ENCODE results near the gene ADGRE3.

ADGRE3 gene, protein sequence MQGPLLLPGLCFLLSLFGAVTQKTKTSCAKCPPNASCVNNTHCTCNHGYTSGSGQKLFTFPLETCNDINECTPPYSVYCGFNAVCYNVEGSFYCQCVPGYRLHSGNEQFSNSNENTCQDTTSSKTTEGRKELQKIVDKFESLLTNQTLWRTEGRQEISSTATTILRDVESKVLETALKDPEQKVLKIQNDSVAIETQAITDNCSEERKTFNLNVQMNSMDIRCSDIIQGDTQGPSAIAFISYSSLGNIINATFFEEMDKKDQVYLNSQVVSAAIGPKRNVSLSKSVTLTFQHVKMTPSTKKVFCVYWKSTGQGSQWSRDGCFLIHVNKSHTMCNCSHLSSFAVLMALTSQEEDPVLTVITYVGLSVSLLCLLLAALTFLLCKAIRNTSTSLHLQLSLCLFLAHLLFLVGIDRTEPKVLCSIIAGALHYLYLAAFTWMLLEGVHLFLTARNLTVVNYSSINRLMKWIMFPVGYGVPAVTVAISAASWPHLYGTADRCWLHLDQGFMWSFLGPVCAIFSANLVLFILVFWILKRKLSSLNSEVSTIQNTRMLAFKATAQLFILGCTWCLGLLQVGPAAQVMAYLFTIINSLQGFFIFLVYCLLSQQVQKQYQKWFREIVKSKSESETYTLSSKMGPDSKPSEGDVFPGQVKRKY

DNA sequence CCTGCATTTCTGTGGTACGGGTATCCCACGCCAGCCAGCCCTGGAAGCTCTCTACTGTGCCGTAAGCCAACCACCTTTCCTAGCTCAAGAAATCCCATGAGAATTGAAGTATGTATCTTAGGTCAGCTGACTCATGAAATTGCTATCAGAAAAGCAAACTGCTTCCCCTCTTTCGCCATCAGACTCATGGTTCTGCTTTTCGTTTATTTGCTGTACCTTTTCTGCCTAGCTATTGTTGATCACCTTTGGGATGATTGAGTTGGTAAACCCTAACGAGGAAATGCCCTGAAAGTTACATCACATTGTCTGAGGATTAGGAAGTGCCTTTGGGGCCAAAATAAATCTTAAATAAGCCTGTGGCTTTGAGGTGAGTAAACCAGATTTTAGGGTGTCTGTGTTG lies at the start of gene ADGRE3:
Gene ADGRE3, minus strand, starts transcription at position 81 of the 400 bp plus-strand sequence. Its CDS starts 74 bp downstream, at position 7.
- no peak for DNase-seq

DNA sequence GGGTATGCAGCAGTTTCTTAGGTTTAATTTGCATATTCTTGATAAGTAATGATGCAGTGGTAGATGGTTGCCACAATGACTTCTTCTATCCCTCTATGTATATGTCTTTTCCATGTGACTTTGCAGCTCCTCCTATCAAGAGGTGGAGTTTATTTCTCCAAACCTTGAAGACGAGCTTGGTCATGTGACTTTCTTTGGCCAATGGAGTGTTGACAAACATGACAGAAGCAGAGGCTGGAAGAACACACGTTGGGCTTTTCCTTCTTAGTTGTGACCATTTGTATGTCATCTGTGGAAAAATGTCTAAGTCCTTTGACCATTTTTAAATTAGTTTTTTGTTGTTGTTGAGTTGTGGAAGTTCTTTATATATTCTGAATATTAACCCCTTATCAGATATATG lies 47.5 kb upstream of the ADGRE3 start:
- DNase-seq: no peak

GRCh38 chr19:14719162-14719561 lies 44.5 kb upstream of the ADGRE3 start:
- DNase-seq: no peak

- no peak for DNase-seq
These were observed 44.0 kb upstream of the ADGRE3 start for GRCh38 chr19:14718522-14719116.

GRCh38 chr19:14715841-14716240 lies 41.2 kb upstream of the ADGRE3 start:
- no peak for DNase-seq

DNA sequence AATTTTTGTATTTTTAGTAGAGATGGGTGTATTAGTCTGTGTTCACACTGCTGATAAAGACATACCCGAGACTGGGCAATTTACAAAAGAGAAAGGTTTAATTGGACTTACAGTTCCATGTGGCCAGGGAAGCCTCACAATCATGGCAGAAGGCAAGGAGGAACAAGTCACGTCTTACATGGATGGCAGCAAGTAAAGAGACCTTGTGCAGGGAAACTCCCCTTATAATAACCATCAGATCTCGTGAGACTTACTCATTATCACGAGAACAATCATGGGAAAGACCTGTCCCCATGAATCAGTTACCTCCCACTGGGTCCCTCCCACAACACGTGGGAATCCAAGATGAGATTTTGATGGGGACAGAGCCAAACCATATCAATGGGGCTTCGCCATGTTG lies 29.8 kb upstream of the ADGRE3 start:
- no peak for DNase-seq

GRCh38 chr19:14703833-14704232 lies 29.2 kb upstream of the ADGRE3 start:
- DNase-seq: no peak

- DNase-seq: no peak
These were observed 26.2 kb upstream of the ADGRE3 start for GRCh38 chr19:14700711-14701375.

DNA sequence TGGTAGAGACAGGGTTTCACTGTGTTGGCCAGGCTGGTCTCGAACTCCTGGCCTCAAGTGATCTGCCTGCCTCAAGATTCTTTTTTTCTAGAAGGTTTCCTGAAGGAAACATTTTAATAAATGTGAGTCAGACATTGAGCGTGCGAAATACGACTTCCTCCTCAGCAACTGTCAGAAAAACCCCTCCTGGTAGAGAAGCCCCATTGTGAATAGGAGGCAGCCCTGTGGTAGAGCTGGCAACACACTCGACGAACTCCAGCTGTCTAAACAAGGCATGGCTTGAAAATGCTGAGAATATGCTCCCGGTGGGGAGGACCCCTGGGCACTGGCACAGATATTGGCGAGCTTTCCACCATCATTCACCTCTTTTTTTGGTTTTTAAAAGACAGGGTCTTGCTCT lies 25.0 kb upstream of the ADGRE3 start:
- DNase-seq: no peak

DNA sequence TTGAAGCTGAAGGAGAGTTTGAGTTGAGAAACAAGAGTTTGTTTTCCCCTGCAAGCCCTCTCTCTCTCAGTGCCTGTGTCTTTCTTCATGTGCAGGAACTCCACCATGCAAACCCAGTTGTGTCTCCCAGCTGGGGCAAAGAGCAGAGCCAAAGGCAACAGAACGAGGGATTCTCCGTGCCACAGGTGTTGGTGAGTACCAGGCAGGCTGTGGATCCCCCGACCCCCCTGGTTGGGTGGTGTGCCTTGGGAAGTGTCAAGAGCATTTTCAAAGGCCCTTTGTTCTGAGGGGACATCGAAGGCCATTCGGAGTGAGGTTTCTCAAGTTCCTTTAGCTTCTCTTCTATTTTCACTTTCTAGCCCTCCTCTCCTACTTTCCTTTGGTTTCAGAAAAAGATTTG lies 20.8 kb upstream of the ADGRE3 start:
- no peak for DNase-seq

- no peak for DNase-seq
These were observed 20.1 kb upstream of the ADGRE3 start for GRCh38 chr19:14694641-14695266.

GRCh38 chr19:14689598-14690503 lies 15.2 kb upstream of the ADGRE3 start, which contains the start of gene ZNF333:
Gene ZNF333 (plus strand): TSS chr19:14690048. CDS start chr19:14693492, 3,444 bp downstream.
- DNase-seq: peak; percentile 97 to 99 (median 98)

- DNase-seq: no peak
These were observed 11.8 kb upstream of the ADGRE3 start for GRCh38 chr19:14686411-14686810.

DNA sequence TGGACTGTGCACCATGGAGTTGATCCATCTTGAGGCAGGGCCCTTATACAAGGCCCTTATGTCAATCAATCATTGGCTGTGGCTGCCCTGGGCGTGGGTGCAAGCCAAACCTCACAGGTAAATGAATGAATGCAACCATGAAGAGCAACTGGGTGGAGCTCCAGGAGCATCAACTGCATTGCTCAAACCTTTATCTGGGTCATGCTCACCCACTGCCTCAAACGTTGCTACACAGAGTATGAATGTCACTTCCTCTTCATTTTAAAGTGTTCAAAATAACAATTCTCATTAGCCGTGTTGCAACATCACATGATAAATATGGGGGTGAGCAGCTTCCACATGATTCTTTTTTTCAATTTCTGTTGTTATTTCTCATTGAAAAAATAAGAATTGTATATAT lies 8.8 kb upstream of the ADGRE3 start:
- DNase-seq: no peak

DNA sequence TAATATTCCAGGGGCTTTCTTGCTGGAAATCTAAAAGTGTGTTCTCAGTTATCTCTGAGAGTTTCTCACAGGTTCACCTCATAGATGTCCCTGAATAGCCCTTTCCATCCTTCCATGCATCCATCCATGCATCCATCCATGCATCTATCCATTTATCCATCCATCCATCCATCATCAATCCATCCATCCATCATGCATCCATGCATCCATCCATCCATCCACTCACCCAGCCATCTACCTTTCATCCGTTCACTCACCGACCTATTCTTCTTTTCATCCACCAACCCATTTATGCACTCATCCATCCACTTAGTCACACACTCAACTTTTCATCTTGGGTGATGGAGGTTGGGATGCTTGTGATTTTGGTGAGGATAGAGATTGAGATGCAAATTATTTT lies 7.4 kb upstream of the ADGRE3 start:
- DNase-seq: no peak

DNA sequence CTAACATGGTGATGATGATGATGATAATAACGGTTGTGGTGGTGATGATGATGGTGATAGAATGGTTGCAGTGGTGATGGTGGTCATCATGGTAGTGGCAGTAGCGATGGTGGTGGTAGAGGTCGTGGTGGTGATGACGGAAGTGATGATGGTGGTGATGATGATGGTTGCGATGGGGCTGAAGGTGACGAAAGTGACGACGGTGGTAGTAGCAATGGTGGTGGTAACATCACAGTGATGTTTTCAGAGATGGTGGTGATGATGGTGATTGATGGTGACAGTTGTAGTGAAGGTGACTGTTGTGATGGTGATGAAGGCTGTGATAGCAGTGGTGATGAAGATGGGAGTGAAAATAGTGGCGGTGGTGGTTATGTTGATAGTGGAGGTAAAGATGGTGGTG lies 3.6 kb upstream of the ADGRE3 start:
- no peak for DNase-seq

- DNase-seq: no peak
These were observed 2.8 kb upstream of the ADGRE3 start for GRCh38 chr19:14677464-14677863.

- DNase-seq: no peak
These were observed 2.1 kb upstream of the ADGRE3 start for GRCh38 chr19:14676762-14677161.

DNA sequence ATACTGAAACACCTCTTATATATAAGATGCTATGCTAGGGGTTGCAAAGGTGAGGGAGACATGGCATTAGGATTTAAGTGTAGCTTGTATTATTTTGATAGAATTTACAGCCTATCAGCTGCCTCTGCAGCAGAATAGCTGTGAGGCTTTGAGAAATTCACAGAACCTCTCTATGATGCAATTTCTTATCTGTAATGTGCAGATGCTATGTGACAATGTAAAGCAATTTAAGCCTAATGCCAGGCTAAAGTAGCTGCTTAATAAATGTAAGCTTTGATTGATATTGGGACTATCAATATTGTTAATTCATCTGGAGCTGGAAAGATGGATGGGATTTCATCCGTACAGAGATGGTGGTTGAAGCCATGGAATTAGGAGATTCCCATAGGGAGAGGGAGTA lies 1.6 kb downstream of the ADGRE3 start:
- DNase-seq: no peak

GRCh38 chr19:14672188-14672872 lies 2.3 kb downstream of the ADGRE3 start:
- DNase-seq: no peak

GRCh38 chr19:14670408-14670807 lies 4.2 kb downstream of the ADGRE3 start:
- DNase-seq: no peak
